Activated T-cell treated with anti-CD3 and anti-CD28 coated beads, Interleukin-2, amount 50 U/mL, for 72 hours (primary cell): Measurements from ENCODE around the gene FGD5. TPM values are rescaled to one million over a fixed set of nuclear protein-coding genes. Genes with fewer than 3 reads are reported as not detected.
A peak's percentile ranks its signal among the peaks of the same experiment; 100 is the strongest.

Experiments
- ATAC-seq, 2 donors: fragments of 150-1000 bp; cut with Tn5 transposase; replicated peaks in 1 of 2; 2 replicates each; pipeline ENCODE4 v1.10.0; 2021; ENCODE audit warnings: moderate library complexity in 2 of 2, mild to moderate bottlenecking in 1 of 2
- DNase-seq, 2 donors: peaks; one replicate each; pipeline ENCODE4 v3.0.0; 2021 to 2022; ENCODE audit warnings: mixed read lengths in 1 of 2
- H3K27ac Mint-ChIP-seq: one replicate; pipeline ENCODE4 v1.8.0; 2022; ENCODE audit warnings: mild to moderate bottlenecking, moderate library complexity, mixed read lengths
- H3K27me3 Mint-ChIP-seq: one replicate; pipeline ENCODE4 v1.8.0; 2022; ENCODE audit warnings: low read depth, mixed read lengths
- H3K36me3 Mint-ChIP-seq, 2 donors: one replicate each; pipeline ENCODE4 v1.8.0; 2022; ENCODE audit warnings: mixed read lengths in 2 of 2, mild to moderate bottlenecking in 1 of 2; ENCODE audit not compliant: insufficient read depth in 2 of 2
- H3K4me1 Mint-ChIP-seq: one replicate; pipeline ENCODE4 v1.8.0; 2022; ENCODE audit warnings: low read depth, mixed read lengths
- H3K4me3 Mint-ChIP-seq, 2 donors: one replicate each; pipeline ENCODE4 v1.8.0; 2022; ENCODE audit warnings: mild to moderate bottlenecking in 2 of 2, mixed read lengths in 2 of 2, moderate library complexity in 2 of 2
- H3K9me3 Mint-ChIP-seq, 2 donors: one replicate each; pipeline ENCODE4 v1.8.0; 2022; ENCODE audit warnings: mixed read lengths in 2 of 2
- total RNA-seq, 2 donors: library from RNA; stranded (reverse); gene quantifications; one replicate each; pipeline ENCODE4 v1.2.3, GENCODE V29; 2022

Gene FGD5
- total RNA-seq, 2 donors from 2014 or later: not detected

DNA sequence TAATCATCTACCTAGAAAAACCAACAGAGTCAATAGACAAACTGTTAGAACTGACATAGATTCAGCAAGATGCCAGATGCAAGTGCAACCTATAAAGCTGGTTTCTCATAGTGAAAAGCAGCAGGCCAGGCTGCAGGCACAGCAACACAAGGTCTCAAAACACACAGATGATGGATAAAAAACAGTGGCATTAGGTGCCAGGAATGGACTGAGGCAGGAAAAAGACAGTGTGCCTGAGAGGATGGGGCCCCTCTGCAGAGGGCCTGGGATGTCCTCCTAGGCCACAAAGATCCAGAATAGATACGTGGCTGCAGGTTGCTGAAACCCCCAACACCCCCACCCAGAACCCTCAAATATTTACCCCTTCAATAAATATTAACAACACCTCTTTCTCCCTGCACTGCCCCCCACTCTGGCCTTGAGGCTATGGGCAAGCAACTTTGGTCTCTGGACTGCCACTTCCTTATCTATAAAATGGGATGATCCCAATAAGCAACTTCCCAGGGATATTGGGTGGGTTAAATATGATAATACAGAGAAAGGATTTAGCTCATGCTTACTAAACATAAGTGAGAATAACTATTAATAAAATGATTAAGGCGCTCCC is 35.2 kb upstream of the FGD5 start:
- Mint-ChIP-seq H3K36me3 (peaks cover 2 to 5% of the 10 kb centered on the region in 2 donors), H3K27me3 (peaks cover 6% of the 10 kb centered on the region), H3K4me1 (no peaks in the 10 kb centered on the region), H3K9me3 (peaks cover 4% of the 10 kb centered on the region in 2 donors), H3K27ac (no peak overlapping the region), H3K4me3 (no peak overlapping the region)
- ATAC-seq: no peak
- no peak for DNase-seq

- no peak for DNase-seq
- no peak overlapping the region for H3K4me3 Mint-ChIP-seq
- H3K4me1 Mint-ChIP-seq: no peaks in the 10 kb centered on the region
- peaks cover 6% of the 10 kb centered on the region for H3K27me3 Mint-ChIP-seq
- no peak overlapping the region for H3K27ac Mint-ChIP-seq
- peaks cover 0 to 2% of the 10 kb centered on the region in 2 donors for H3K36me3 Mint-ChIP-seq
- peaks cover 0 to 4% of the 10 kb centered on the region in 2 donors for H3K9me3 Mint-ChIP-seq
- ATAC-seq: no peak
Observed at GRCh38 chr3:14784087-14784681, 34.6 kb upstream of the FGD5 start.

DNA sequence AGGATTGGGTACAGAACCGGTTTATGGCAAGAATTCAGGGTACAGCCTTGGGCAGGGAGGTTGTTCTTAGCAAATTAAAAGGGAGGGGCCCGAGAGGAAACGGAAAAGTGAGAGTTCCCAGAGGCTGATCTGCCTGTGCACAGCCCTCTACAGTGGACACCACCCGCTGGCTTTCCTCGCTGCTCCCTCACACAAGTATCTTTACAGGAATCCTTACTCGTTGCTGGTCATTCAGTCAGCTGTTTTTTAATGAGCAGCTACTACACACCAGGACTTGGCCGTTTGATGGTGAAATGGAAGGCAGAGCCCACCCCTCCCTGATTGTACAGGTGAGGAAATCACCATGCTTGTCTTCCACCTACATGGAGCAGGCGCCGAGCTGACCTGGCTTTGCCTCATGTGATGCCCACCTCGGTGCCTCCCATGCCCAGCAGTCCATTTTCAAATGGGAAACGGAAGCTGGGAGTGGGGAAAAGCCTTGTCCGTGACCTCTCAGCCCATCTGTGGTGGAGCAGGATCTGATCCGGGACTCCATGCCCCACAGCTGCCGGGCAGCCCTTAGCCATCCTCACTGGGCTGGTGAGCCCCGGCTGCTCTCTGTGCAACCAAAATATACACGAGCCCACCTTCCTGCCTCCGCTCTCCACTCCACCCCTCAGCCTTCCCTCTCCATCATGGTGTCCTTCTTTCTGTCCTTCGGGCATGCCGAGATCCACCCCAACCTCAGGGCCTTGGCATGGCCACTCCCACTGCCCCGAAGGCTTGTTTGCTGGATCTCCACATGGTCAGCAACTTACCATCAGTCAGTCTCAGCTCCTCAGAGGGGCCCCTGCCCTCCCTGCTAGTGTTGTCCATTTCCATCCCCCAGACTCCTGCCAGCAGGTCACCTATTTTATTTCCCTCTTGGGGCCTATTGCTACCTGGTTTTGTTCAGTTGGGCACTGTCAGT is 33.3 kb upstream of the FGD5 start:
- DNase-seq (no peak), ATAC-seq (no peak)
- no peak overlapping the region for H3K27ac Mint-ChIP-seq
- no peak overlapping the region for H3K4me3 Mint-ChIP-seq
- H3K4me1 Mint-ChIP-seq: no peaks in the 10 kb centered on the region
- no peaks in the 10 kb centered on the region for H3K9me3 Mint-ChIP-seq
- H3K36me3 Mint-ChIP-seq: no peaks in the 10 kb centered on the region
- peaks cover 7% of the 10 kb centered on the region for H3K27me3 Mint-ChIP-seq

DNA sequence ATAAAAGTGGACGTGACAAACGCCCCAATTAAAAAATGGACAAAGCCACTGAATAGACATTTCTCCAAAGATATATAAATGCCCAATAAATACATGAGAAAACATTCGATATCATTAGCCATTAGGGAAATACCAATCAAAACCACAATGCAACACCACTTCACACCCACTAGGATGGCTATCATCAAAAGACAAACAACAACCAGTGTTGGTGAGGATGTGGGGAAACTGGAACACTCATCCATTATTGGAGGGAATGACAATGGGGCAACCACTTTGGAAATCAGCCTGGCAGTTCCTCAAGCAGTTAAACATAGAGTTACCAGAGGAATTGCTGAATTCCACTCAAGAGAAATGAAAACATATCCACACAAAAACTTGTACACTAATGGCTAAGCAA is 32.4 kb upstream of the FGD5 start:
- Mint-ChIP-seq H3K27me3 (peaks cover 7% of the 10 kb centered on the region), H3K4me3 (no peak overlapping the region), H3K9me3 (no peaks in the 10 kb centered on the region), H3K27ac (no peak overlapping the region), H3K36me3 (no peaks in the 10 kb centered on the region), H3K4me1 (no peaks in the 10 kb centered on the region)
- DNase-seq (no peak), ATAC-seq (no peak)

DNA sequence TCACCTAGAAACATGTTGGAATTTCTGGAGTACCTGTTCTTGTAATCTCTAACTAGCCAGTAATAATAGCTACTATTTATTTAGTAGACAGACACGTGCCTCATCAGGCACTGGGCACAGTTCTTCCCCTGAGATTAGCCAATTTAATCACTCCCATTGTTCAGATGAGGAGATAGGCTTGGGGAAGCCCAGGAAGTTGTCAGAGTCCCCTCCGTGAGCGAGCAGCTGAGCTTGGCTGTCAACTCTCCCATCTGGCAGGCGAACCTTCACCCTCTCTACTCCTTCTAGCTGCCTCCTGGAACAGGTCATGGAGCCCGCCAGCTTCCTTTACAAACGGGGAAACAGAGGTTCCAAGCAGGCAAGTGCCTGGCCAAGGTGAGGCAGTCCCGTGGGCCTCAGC is 31.1 kb upstream of the FGD5 start:
- Mint-ChIP-seq H3K27ac (no peak overlapping the region), H3K36me3 (no peaks in the 10 kb centered on the region), H3K4me3 (no peak overlapping the region), H3K4me1 (no peaks in the 10 kb centered on the region), H3K9me3 (no peaks in the 10 kb centered on the region), H3K27me3 (peaks cover 7% of the 10 kb centered on the region)
- no peak for DNase-seq
- no peak for ATAC-seq

DNA sequence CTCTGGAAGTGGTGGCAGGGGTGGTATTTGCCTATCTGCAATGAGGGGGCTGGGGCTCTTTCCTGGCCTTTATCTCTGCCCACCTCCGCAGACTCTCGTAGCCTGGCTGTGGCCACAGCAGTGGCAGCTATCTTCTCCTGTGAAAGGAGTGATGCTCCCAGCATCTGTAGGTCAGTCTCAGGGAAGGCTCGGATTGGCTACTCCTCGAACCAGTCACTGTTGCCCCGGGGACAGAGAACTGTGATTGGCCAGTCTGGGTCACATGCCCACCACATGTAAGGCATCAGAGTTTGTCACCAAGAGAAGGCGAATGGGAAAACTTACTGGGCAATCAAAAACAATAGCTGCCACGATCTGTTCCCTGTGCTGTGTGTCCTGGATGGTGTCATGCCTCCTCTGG is 30.1 kb upstream of the FGD5 start:
- ATAC-seq: no peak
- Mint-ChIP-seq H3K4me3 (no peak overlapping the region), H3K9me3 (no peaks in the 10 kb centered on the region), H3K27me3 (peaks cover 7% of the 10 kb centered on the region), H3K36me3 (no peaks in the 10 kb centered on the region), H3K27ac (no peak overlapping the region), H3K4me1 (no peaks in the 10 kb centered on the region)
- DNase-seq: no peak

GRCh38 chr3:14789221-14789620 is 29.5 kb upstream of the FGD5 start:
- H3K36me3 Mint-ChIP-seq: no peaks in the 10 kb centered on the region

DNA sequence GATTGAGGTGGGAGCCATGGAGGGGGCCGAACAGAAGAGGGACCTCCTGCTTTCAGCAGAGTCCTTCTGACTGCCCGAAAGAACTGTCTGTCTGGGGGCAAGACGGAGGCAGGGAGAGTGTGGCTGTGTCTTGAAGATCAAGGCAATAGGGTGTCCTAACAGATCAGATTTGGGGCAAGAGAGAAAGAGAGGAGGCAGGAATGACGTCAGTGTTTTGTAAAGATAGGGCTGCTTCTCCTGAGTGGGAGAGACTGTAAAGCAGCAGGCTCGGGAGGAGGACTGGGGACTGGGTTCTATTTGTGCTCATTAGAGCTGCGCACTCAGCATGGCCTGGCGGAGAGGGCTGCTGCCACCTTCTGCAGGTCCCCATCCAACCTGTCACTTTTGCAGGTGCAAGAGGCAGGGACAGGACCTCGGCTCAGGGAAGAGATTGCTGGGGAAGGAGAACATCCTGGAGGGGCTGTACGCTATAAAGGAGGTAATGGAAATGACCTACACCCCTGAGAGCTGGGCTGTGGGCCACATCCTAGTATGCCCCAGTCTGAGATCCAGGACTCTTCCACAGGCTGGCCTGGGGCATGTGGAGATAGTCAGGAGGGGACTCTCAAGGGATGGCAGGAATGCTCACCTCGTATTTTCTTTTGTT is 29.0 kb upstream of the FGD5 start:
- Mint-ChIP-seq H3K27ac (no peak overlapping the region), H3K27me3 (peaks cover 7% of the 10 kb centered on the region)
- no peak for ATAC-seq

More at GRCh38 chr3:14789221-14789620, 29.5 kb upstream of the FGD5 start:
- Mint-ChIP-seq H3K4me3 (no peak overlapping the region), H3K4me1 (no peaks in the 10 kb centered on the region), H3K27me3 (peaks cover 7% of the 10 kb centered on the region), H3K27ac (no peak overlapping the region), H3K9me3 (no peaks in the 10 kb centered on the region)
- no peak for ATAC-seq
- DNase-seq: no peak

GRCh38 chr3:14791343-14791945 is 27.3 kb upstream of the FGD5 start:
- peak; percentile 60 to 82 for ATAC-seq
- peaks cover 7% of the 10 kb centered on the region for H3K27me3 Mint-ChIP-seq

More for the DNA sequence above, 29.0 kb upstream of the FGD5 start:
- Mint-ChIP-seq H3K36me3 (no peaks in the 10 kb centered on the region), H3K4me3 (no peak overlapping the region), H3K9me3 (no peaks in the 10 kb centered on the region), H3K4me1 (no peaks in the 10 kb centered on the region)
- no peak for DNase-seq

DNA sequence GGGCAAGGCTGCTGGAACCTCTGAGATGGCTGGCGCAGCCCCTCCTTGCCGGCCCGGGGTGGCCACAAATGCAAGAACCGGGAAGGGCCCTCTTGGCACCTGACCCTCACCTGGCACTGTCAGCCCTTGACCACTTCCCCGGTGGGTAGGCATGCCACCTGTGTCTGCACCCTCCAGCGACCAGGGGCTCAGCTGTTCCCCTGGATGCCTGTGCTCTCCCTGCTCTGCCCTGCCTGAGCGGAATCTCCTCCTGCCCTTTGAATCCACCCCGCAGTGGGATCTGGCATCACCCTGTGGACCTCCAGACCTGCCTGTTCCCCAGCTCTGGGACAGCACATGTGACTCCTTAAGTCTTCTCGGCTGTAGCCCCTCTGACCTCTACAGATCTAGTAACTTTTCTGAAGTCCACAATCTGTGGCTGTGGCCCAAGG is 26.1 kb upstream of the FGD5 start:
- ATAC-seq: no peak

More at GRCh38 chr3:14791343-14791945, 27.3 kb upstream of the FGD5 start:
- H3K9me3 Mint-ChIP-seq: no peaks in the 10 kb centered on the region
- no peak overlapping the region for H3K4me3 Mint-ChIP-seq
- peak; percentile 63 to 69 for DNase-seq
- H3K36me3 Mint-ChIP-seq: no peaks in the 10 kb centered on the region
- no peak overlapping the region for H3K27ac Mint-ChIP-seq
- no peaks in the 10 kb centered on the region for H3K4me1 Mint-ChIP-seq

DNA sequence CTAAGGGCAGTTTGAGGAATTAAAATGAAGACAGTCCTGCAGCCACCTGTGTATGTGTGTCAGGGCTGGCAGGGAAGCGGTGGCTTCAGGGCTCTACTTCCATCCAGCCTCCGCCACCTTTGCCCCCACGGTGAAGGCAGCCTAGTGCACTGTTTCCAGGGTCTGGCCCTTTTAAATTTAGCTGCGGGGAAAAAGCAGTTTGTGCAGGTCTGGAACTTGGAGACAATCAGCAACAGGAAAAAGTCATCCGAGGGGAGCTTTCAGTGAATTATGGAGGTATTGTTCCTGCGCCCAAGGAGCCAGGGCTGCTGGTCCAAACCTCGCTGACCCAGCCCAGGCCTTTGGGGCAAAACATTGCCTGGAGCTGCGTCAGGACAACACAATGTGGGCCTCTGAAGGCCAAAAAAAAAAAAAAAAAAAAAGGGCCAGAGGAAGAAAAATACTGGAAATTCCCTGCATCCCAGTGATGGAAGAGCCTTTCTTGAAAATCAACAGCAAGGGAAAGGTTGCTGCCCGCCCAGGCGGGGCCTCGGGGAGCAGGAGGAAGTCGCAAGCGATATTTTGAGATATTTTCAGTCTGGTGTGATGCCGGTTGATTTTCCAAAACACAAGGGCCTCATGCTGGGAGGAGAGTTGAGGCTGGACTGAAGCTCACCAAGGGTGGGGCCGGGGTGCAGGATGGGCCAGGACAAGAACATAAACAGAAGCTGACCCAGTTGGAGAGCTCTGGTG is 25.5 kb upstream of the FGD5 start:
- DNase-seq (no peak), ATAC-seq (no peak)
- no peaks in the 10 kb centered on the region for H3K9me3 Mint-ChIP-seq
- no peaks in the 10 kb centered on the region for H3K36me3 Mint-ChIP-seq
- H3K4me3 Mint-ChIP-seq: no peak overlapping the region
- H3K27ac Mint-ChIP-seq: no peak overlapping the region
- no peaks in the 10 kb centered on the region for H3K4me1 Mint-ChIP-seq
- peaks cover 7% of the 10 kb centered on the region for H3K27me3 Mint-ChIP-seq

More for the DNA sequence above, 26.1 kb upstream of the FGD5 start:
- Mint-ChIP-seq H3K9me3 (no peaks in the 10 kb centered on the region), H3K27ac (no peak overlapping the region), H3K4me3 (no peak overlapping the region), H3K4me1 (no peaks in the 10 kb centered on the region), H3K27me3 (peaks cover 7% of the 10 kb centered on the region), H3K36me3 (no peaks in the 10 kb centered on the region)
- DNase-seq: no peak

DNA sequence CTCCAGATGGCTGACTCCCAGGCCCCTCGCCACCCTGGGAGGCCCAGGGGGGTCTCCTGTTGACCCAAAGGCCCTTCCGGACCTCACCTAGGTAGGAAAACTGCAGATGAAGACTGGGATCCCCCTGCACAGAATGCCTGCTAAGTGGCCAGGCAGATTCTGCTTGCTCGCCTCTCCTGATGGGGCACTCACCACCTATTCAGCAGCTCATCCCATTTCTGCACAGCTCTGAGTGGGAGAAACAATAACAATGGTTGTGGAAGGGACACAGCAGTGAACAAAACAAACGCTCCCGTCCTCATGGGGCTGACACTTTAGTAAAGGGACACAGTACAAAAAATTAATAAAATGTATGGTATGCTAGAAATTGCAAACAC is 24.9 kb upstream of the FGD5 start:
- H3K27ac Mint-ChIP-seq: no peak overlapping the region
- no peaks in the 10 kb centered on the region for H3K9me3 Mint-ChIP-seq
- H3K4me1 Mint-ChIP-seq: no peaks in the 10 kb centered on the region
- ATAC-seq (no peak), DNase-seq (no peak)
- H3K36me3 Mint-ChIP-seq: no peaks in the 10 kb centered on the region
- no peak overlapping the region for H3K4me3 Mint-ChIP-seq
- H3K27me3 Mint-ChIP-seq: peaks cover 7% of the 10 kb centered on the region
